ENCODE measurements around the gene ACTA1.

GRCh38 chr1:229403573-229403972, 30.3 kb downstream of the ACTA1 start:
- TF ChIP-seq YY1 (IDR thresholded peaks at IDR 0.05; ENCODE audit: insufficient read depth, insufficient read length) = no peak
- no peak for TF ChIP-seq SUZ12 (IDR thresholded peaks at IDR 0.05; ENCODE audit: extremely low read depth, insufficient read depth, insufficient read length)
